CD4-positive, alpha-beta memory T cell (primary cell): ENCODE data around the gene IGF2BP3. TPM values are rescaled to one million over a fixed set of nuclear protein-coding genes. Genes with fewer than 3 reads are reported as not detected.

Experiments used
- CTCF ChIA-PET: fragments of 350-600 bp; sonication (Branson Sonifier 250); formaldehyde crosslinking; loops from one replicate; lab custom pipeline; 2021; ENCODE audit warnings: inconsistent platforms; ENCODE audit not compliant: partially characterized antibody; lab: Charles Lee
- POLR2A ChIA-PET: fragments of 350-600 bp; sonication (Branson Sonifier 250); formaldehyde crosslinking; loops from one replicate; lab custom pipeline; 2021; ENCODE audit not compliant: partially characterized antibody; lab: Charles Lee
- DNase-seq, 5 donors: peaks; one replicate each; pipeline versions ENCODE4 v3.0.0 to v3.0.0-alpha.2; 2020 to 2022; ENCODE audit warnings: mixed read lengths in 1 of 5
- H3K27ac ChIP-seq: one replicate; pipeline ENCODE4 v1.7.0; 2013; ENCODE audit warnings: low read depth, low read length
- H3K27me3 ChIP-seq: 2 replicates; pipeline ENCODE4 v1.7.0; 2013; ENCODE audit warnings: mild to moderate bottlenecking, low read length, moderate library complexity; ENCODE audit not compliant: insufficient read depth
- H3K36me3 ChIP-seq: 2 replicates; pipeline ENCODE4 v1.7.0; 2013; ENCODE audit warnings: mild to moderate bottlenecking, low read length, moderate library complexity; ENCODE audit not compliant: insufficient read depth
- H3K4me1 ChIP-seq: 2 replicates; pipeline ENCODE4 v1.7.0; 2013; ENCODE audit warnings: mild to moderate bottlenecking, low read length, moderate library complexity; ENCODE audit not compliant: insufficient read depth
- H3K4me3 ChIP-seq, 2 donors: one replicate each; pipeline ENCODE4 v1.7.0; 2013; ENCODE audit warnings: low read length in 2 of 2, mild to moderate bottlenecking in 1 of 2
- H3K9me3 ChIP-seq, 2 donors: one replicate each; pipeline ENCODE4 v1.7.0; 2013; ENCODE audit warnings: low read length in 2 of 2, control low read depth in 1 of 2; ENCODE audit not compliant: control insufficient read depth in 1 of 2
- H3K27ac Mint-ChIP-seq, 7 donors: one replicate each; pipeline ENCODE4 v1.8.0; 2020 to 2021; ENCODE audit warnings: mixed read lengths in 7 of 7, mild to moderate bottlenecking in 6 of 7, inconsistent platforms in 3 of 7, moderate library complexity in 3 of 7
- H3K27me3 Mint-ChIP-seq, 2 donors: one replicate each; pipeline ENCODE4 v1.8.0; 2020 to 2021; ENCODE audit warnings: mixed read lengths in 2 of 2
- H3K36me3 Mint-ChIP-seq, 2 donors: one replicate each; pipeline ENCODE4 v1.8.0; 2020 to 2021; ENCODE audit warnings: mixed read lengths in 2 of 2, inconsistent platforms in 1 of 2, mild to moderate bottlenecking in 1 of 2
- H3K4me1 Mint-ChIP-seq, 4 donors: one replicate each; pipeline ENCODE4 v1.8.0; 2020 to 2021; ENCODE audit warnings: mixed read lengths in 4 of 4, mild to moderate bottlenecking in 1 of 4
- H3K4me3 Mint-ChIP-seq, 8 donors: one replicate each; pipeline ENCODE4 v1.8.0; 2020 to 2021; ENCODE audit warnings: mixed read lengths in 8 of 8, mild to moderate bottlenecking in 7 of 8, moderate library complexity in 6 of 8, inconsistent platforms in 3 of 8
- H3K9me3 Mint-ChIP-seq, 8 donors: one replicate each; pipeline ENCODE4 v1.8.0; 2020 to 2021; ENCODE audit warnings: mixed read lengths in 8 of 8, mild to moderate bottlenecking in 5 of 8, inconsistent platforms in 3 of 8, moderate library complexity in 1 of 8
- intact Hi-C: fragments of 100-400 bp; cut with micrococcal nuclease; formaldehyde crosslinking; loops from one replicate; pipeline ENCODE4 v1.15.1; 2023
- polyA plus RNA-seq, 2 donors: library from polyadenylated mRNA; unstranded; fragments of 300-500 nt; fragmentation: Illumina TruSeq; gene quantifications; one replicate each; pipeline ENCODE4 v1.2.3, GENCODE V29; 2021
- total RNA-seq, 2 experiments: library from RNA; stranded (reverse); gene quantifications; one replicate each; pipeline ENCODE4 v1.2.3, GENCODE V29; 2021

The IGF2BP3 gene
- total and polyA plus RNA-seq, 4 experiments from 2014 or later, result not detected

GRCh38 chr7:23385140-23385539, 85.2 kb downstream of the IGF2BP3 start:
- Histone ChIP-seq H3K27me3 (no peaks in the 10 kb centered on the region), H3K9me3 (no peaks in the 10 kb centered on the region), H3K36me3 (no peaks in the 10 kb centered on the region), H3K4me1 (no peaks in the 10 kb centered on the region), H3K4me3 (no peak overlapping the region), H3K27ac (no peak overlapping the region)
- intact Hi-C loops, result no loop called here
- POLR2A ChIA-PET, result no interaction called here
- CTCF ChIA-PET, result no interaction called here
- H3K4me3 Mint-ChIP-seq, result no peak overlapping the region
- H3K36me3 Mint-ChIP-seq, result no peaks in the 10 kb centered on the region
- peaks cover 6 to 7% of the 10 kb centered on the region in 2 donors for H3K27me3 Mint-ChIP-seq
- no peak overlapping the region for H3K27ac Mint-ChIP-seq
- DNase-seq, result no peak
- peaks cover 0 to 4% (median under 1%) of the 10 kb centered on the region in 4 donors for H3K4me1 Mint-ChIP-seq
- H3K9me3 Mint-ChIP-seq, result no peaks in the 10 kb centered on the region

GRCh38 chr7:23383225-23383624, 87.1 kb downstream of the IGF2BP3 start:
- CTCF ChIA-PET, result interaction anchor here (0.7 kb wide), 1 partner anchor 602 kb away, joined by 3 read pairs; no protein-coding TSS in a partner anchor
- Mint-ChIP-seq H3K9me3 (no peaks in the 10 kb centered on the region), H3K36me3 (no peaks in the 10 kb centered on the region), H3K4me1 (peaks cover 0 to 4% (median under 1%) of the 10 kb centered on the region in 4 donors), H3K4me3 (no peak overlapping the region), H3K27ac (no peak overlapping the region), H3K27me3 (peaks cover 5 to 7% of the 10 kb centered on the region in 2 donors)
- H3K9me3 ChIP-seq, result no peaks in the 10 kb centered on the region
- no peaks in the 10 kb centered on the region for H3K36me3 ChIP-seq
- no peak for DNase-seq
- H3K27me3 ChIP-seq, result no peaks in the 10 kb centered on the region
- no peaks in the 10 kb centered on the region for H3K4me1 ChIP-seq
- intact Hi-C loops, result no loop called here
- no peak overlapping the region for H3K4me3 ChIP-seq
- no peak overlapping the region for H3K27ac ChIP-seq
- POLR2A ChIA-PET, result no interaction called here

GRCh38 chr7:23380961-23381360, 89.3 kb downstream of the IGF2BP3 start:
- Histone ChIP-seq H3K27me3 (no peaks in the 10 kb centered on the region), H3K4me1 (no peaks in the 10 kb centered on the region), H3K36me3 (no peaks in the 10 kb centered on the region), H3K27ac (no peak overlapping the region), H3K9me3 (no peaks in the 10 kb centered on the region), H3K4me3 (no peak overlapping the region)
- ChIA-PET POLR2A (no interaction called here), CTCF (interaction anchor here (0.8 kb wide), 1 partner anchor 103 kb away, joined by 4 read pairs; no protein-coding TSS in a partner anchor)
- Mint-ChIP-seq H3K4me1 (peaks cover 0 to 4% (median 1%) of the 10 kb centered on the region in 4 donors), H3K36me3 (no peaks in the 10 kb centered on the region), H3K27ac (no peak overlapping the region), H3K4me3 (no peak overlapping the region), H3K9me3 (no peaks in the 10 kb centered on the region), H3K27me3 (peaks cover 3 to 4% of the 10 kb centered on the region in 2 donors)
- no peak for DNase-seq
- intact Hi-C loops, result no loop called here

GRCh38 chr7:23380556-23380955, 89.7 kb downstream of the IGF2BP3 start:
- Histone ChIP-seq H3K27me3 (no peaks in the 10 kb centered on the region), H3K36me3 (no peaks in the 10 kb centered on the region), H3K4me3 (no peak overlapping the region), H3K9me3 (no peaks in the 10 kb centered on the region), H3K4me1 (no peaks in the 10 kb centered on the region), H3K27ac (no peak overlapping the region)
- H3K27ac Mint-ChIP-seq, result no peak overlapping the region
- CTCF ChIA-PET, result interaction anchor here (0.8 kb wide), 1 partner anchor 102 kb away, joined by 4 read pairs; no protein-coding TSS in a partner anchor
- intact Hi-C loops, result no loop called here
- H3K4me3 Mint-ChIP-seq, result no peak overlapping the region
- no peaks in the 10 kb centered on the region for H3K36me3 Mint-ChIP-seq
- H3K4me1 Mint-ChIP-seq, result peaks cover 0 to 4% (median 1%) of the 10 kb centered on the region in 4 donors
- DNase-seq, result no peak
- POLR2A ChIA-PET, result no interaction called here
- no peaks in the 10 kb centered on the region for H3K9me3 Mint-ChIP-seq
- H3K27me3 Mint-ChIP-seq, result peaks cover 3 to 4% of the 10 kb centered on the region in 2 donors

- no peaks in the 10 kb centered on the region for H3K9me3 Mint-ChIP-seq
- ChIA-PET POLR2A (no interaction called here), CTCF (no interaction called here)
- no peak overlapping the region for H3K27ac Mint-ChIP-seq
- Histone ChIP-seq H3K4me1 (no peaks in the 10 kb centered on the region), H3K27me3 (no peaks in the 10 kb centered on the region), H3K9me3 (no peaks in the 10 kb centered on the region), H3K36me3 (no peaks in the 10 kb centered on the region), H3K4me3 (no peak overlapping the region), H3K27ac (no peak overlapping the region)
- peaks cover 3 to 4% of the 10 kb centered on the region in 2 donors for H3K27me3 Mint-ChIP-seq
- no peaks in the 10 kb centered on the region for H3K36me3 Mint-ChIP-seq
- peaks cover under 1 to 4% (median 1%) of the 10 kb centered on the region in 4 donors for H3K4me1 Mint-ChIP-seq
- no peak for DNase-seq
- no peak overlapping the region for H3K4me3 Mint-ChIP-seq
- intact Hi-C loops, result no loop called here
Measured at GRCh38 chr7:23378996-23379395, 91.3 kb downstream of the IGF2BP3 start.

GRCh38 chr7:23377134-23377533, 93.2 kb downstream of the IGF2BP3 start:
- Histone ChIP-seq H3K36me3 (no peaks in the 10 kb centered on the region), H3K4me3 (no peak overlapping the region), H3K27me3 (no peaks in the 10 kb centered on the region), H3K9me3 (no peaks in the 10 kb centered on the region), H3K27ac (no peak overlapping the region), H3K4me1 (peaks cover 14% of the 10 kb centered on the region)
- peak overlapping the region in 1 of 7 donors; percentile 4 for H3K27ac Mint-ChIP-seq
- H3K36me3 Mint-ChIP-seq, result no peaks in the 10 kb centered on the region
- peaks cover 11 to 19% (median 15%) of the 10 kb centered on the region in 4 donors for H3K4me1 Mint-ChIP-seq
- POLR2A ChIA-PET, result no interaction called here
- H3K9me3 Mint-ChIP-seq, result no peaks in the 10 kb centered on the region
- CTCF ChIA-PET, result no interaction called here
- peaks cover 0 to 9% of the 10 kb centered on the region in 2 donors for H3K27me3 Mint-ChIP-seq
- no peak overlapping the region for H3K4me3 Mint-ChIP-seq
- intact Hi-C loops, result no loop called here
- no peak for DNase-seq

GRCh38 chr7:23373151-23374004, 96.9 kb downstream of the IGF2BP3 start:
- H3K27me3 Mint-ChIP-seq, result peaks cover 8 to 22% of the 10 kb centered on the region in 2 donors
- Histone ChIP-seq H3K4me3 (no peak overlapping the region), H3K36me3 (no peaks in the 10 kb centered on the region), H3K27me3 (no peaks in the 10 kb centered on the region), H3K9me3 (no peaks in the 10 kb centered on the region), H3K4me1 (peaks cover 14% of the 10 kb centered on the region), H3K27ac (no peak overlapping the region)
- POLR2A ChIA-PET, result no interaction called here
- peak in 2 of 5 donors; percentile 28 to 69 for DNase-seq
- intact Hi-C loops, result no loop called here
- H3K36me3 Mint-ChIP-seq, result no peaks in the 10 kb centered on the region
- CTCF ChIA-PET, result no interaction called here
- no peaks in the 10 kb centered on the region for H3K9me3 Mint-ChIP-seq
- peaks cover 10 to 19% (median 14%) of the 10 kb centered on the region in 4 donors for H3K4me1 Mint-ChIP-seq
- peak overlapping the region in 5 of 8 donors; percentile 2 to 53 (median 11) for H3K4me3 Mint-ChIP-seq
- peak overlapping the region in 1 of 7 donors; percentile 53 for H3K27ac Mint-ChIP-seq
